OCI-LY7 (cell line): ENCODE results near the gene ITGB1. TPM values are rescaled to one million over a fixed set of nuclear protein-coding genes. Genes with fewer than 3 reads are reported as not detected.
A peak's percentile ranks its signal among the peaks of the same experiment; 100 is the strongest.

Experiments
- BruUV-seq: library from RNA; stranded (reverse); fragments of 400-500 nt; replicated peaks from 2 replicates; lab custom pipeline; 2021; lab: Mats Ljungman, UMichigan
- CTCF ChIA-PET: fragments of 300-600 bp; sonication (Branson Sonifier 250); formaldehyde crosslinking; loops from one replicate; lab custom pipeline; 2022; ENCODE audit warnings: antibody characterized with exemption; ENCODE audit not compliant: unreplicated experiment; lab: Charles Lee
- POLR2A ChIA-PET: fragments of 300-600 bp; sonication (Branson Sonifier 250); formaldehyde crosslinking; loops from one replicate; lab custom pipeline; 2022; ENCODE audit warnings: antibody characterized with exemption; lab: Charles Lee
- DNase-seq: peaks from one replicate; pipeline ENCODE4 v3.0.0-alpha.2; 2015; ENCODE audit warnings: low spot score
- H2AFZ ChIP-seq: fragments of 200-600 bp; sonication (generic), shearing (Covaris generic); 2 replicates; pipeline ENCODE4 v1.6.1; 2014; ENCODE audit warnings: mild to moderate bottlenecking, antibody characterized with exemption, low read length, moderate library complexity
- H3K27ac ChIP-seq: fragments of 200-600 bp; sonication (generic); 2 replicates; pipeline ENCODE4 v1.5.1; 2014; ENCODE audit warnings: mixed run types, low read depth, mild to moderate bottlenecking, moderate library complexity, low read length, inconsistent platforms; ENCODE audit not compliant: poor library complexity, severe bottlenecking
- H3K36me3 ChIP-seq: fragments of 200-600 bp; sonication (generic); 2 replicates; pipeline ENCODE4 v1.6.1; 2014; ENCODE audit warnings: mild to moderate bottlenecking, antibody characterized with exemption, low read length, moderate library complexity, mixed read lengths; ENCODE audit not compliant: insufficient read depth
- H3K4me1 ChIP-seq: fragments of 200-600 bp; sonication (generic); 2 replicates; pipeline ENCODE4 v1.5.1; 2014; ENCODE audit warnings: mild to moderate bottlenecking, low read length; ENCODE audit not compliant: insufficient read depth, poor library complexity, severe bottlenecking
- H3K4me2 ChIP-seq: fragments of 200-600 bp; sonication (generic); 2 replicates; pipeline ENCODE4 v1.6.1; 2014; ENCODE audit warnings: mild to moderate bottlenecking, low read length
- H3K4me3 ChIP-seq: fragments of 200-600 bp; sonication (generic); 2 replicates; pipeline ENCODE4 v1.5.1; 2014; ENCODE audit warnings: mild to moderate bottlenecking, low read depth, low read length; ENCODE audit not compliant: poor library complexity, severe bottlenecking
- H3K79me2 ChIP-seq: fragments of 200-600 bp; sonication (generic); 2 replicates; pipeline ENCODE4 v1.6.1; 2016; ENCODE audit warnings: low read depth, mild to moderate bottlenecking, low read length, moderate library complexity, mixed read lengths; ENCODE audit not compliant: insufficient read depth
- H3K9me2 ChIP-seq: fragments of 200-600 bp; sonication (generic); 2 replicates; pipeline ENCODE4 v1.6.1; 2016; ENCODE audit warnings: mild to moderate bottlenecking, low read length, mixed read lengths; ENCODE audit not compliant: insufficient read depth
- H3K9me3 ChIP-seq: fragments of 200-600 bp; sonication (generic); 2 replicates; pipeline ENCODE4 v1.6.1; 2014; ENCODE audit warnings: mild to moderate bottlenecking, mixed run types, low read length, mixed read lengths
- H4K20me1 ChIP-seq: fragments of 200-600 bp; sonication (generic); 2 replicates; pipeline ENCODE4 v1.6.1; 2014; ENCODE audit warnings: mild to moderate bottlenecking, antibody characterized with exemption, low read length, moderate library complexity, mixed read lengths; ENCODE audit not compliant: insufficient read depth
- CTCF ChIP-seq: fragments of 200-600 bp; sonication (generic); conservative IDR thresholded peaks from 2 replicates; pipeline ENCODE4 v1.5.1; 2014; ENCODE audit warnings: mild to moderate bottlenecking, antibody characterized with exemption, low read length, moderate library complexity, mixed read lengths
- EZH2phosphoT487 ChIP-seq: fragments of 200-600 bp; sonication (generic); IDR thresholded peaks from 2 replicates; pipeline ENCODE4 v1.6.1; 2018; ENCODE audit warnings: low read depth, borderline replicate concordance, mild to moderate bottlenecking, mixed run types, antibody characterized with exemption, low read length, moderate library complexity, mixed read lengths
- intact Hi-C: fragments of 100-400 bp; cut with micrococcal nuclease; formaldehyde crosslinking; loops from one replicate; pipeline ENCODE4 v1.10.0; 2022; ENCODE audit not compliant: unreplicated experiment
- total RNA-seq, 2 experiments: library from RNA; depleted of rRNA in 1 of 2; stranded (reverse); fragments of >200 nt in 1 of 2; shearing (Covaris generic) in 1 of 2; gene quantifications; 2 replicates each; pipeline ENCODE4 v1.2.3, GENCODE V29; 2014 to 2022

ITGB1 gene
- total RNA-seq, 2 experiments from 2014 or later = 165 to 167 TPM

DNA sequence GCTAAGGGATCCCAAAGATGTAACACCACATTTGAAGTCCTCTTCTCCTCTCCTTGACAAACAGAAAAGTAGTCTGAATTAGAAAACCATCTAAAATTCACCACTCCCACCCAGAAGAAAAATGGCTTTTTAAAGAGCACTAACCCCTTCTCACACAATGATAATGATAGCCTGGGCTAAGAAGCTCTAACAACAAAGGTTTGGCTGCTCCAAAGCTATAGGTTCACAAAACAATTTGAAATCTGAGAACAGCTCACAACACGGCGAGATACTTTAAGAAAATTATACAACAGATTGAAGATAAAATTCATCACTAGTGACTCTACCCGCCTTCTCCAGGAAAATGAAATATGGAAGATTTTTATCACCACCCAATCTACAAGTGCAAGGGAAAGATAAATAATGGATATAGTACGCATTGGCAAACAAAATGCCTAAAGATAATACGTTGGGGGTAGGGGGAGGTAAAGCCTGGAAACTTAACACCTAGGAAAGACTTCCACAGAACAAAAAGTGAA, 7.4 kb downstream of the ITGB1 start:
- POLR2A ChIA-PET = interaction anchor here (0.5 to 7.0 kb wide), 7 partner anchors 9 to 1983 kb away, joined by 3 to 68 read pairs (median 3); no protein-coding TSS in a partner anchor

DNA sequence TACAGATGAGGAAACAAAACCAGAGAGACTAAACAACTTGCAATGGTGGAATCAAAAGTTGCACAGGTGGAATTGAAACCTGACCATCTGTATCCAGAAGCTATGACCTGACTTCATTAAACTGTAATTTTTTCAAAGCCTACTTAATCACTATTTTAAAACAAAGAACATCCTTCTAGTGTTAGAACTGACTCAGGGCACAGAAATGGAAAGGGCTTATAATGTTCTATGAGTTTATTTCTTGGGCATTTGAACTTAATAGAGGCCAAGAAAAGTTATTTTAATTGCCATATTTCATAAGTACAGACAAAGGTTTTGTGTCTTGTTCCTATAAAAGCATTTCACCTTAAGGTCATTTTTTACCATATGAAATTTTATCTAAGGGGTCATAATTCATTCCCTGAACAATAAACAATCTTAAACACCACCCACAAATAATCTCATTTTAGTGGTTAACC, 8.8 kb downstream of the ITGB1 start:
- intact Hi-C loops = no loop called here
- H3K4me2 ChIP-seq = peak overlapping the region; percentile 85
- no peaks in the 10 kb centered on the region for H3K9me2 ChIP-seq
- H3K27ac ChIP-seq = peak overlapping the region; percentile 66
- ChIA-PET POLR2A (interaction anchor here (0.6 kb wide), 1 partner anchor 80 kb away, joined by 3 read pairs; no protein-coding TSS in a partner anchor), CTCF (interaction anchor here (1.3 kb wide), 1 partner anchor 8 kb away, joined by 3 read pairs; no protein-coding TSS in a partner anchor)
- H4K20me1 ChIP-seq = peaks cover 41% of the 10 kb centered on the region; the same call in 1 of the 2 replicates
- BruUV-seq = no TSS peak
- DNase-seq = peak; percentile 49
- peaks cover 80% of the 10 kb centered on the region for H3K36me3 ChIP-seq
- H3K4me3 ChIP-seq = peak overlapping the region; percentile 35
- H2AFZ ChIP-seq = no peak overlapping the region
- peaks cover 100% of the 10 kb centered on the region for H3K79me2 ChIP-seq
- H3K9me3 ChIP-seq = no peaks in the 10 kb centered on the region; the same call in 1 of the 2 replicates
- H3K4me1 ChIP-seq = peaks cover 99% of the 10 kb centered on the region
- no peak for TF ChIP-seq EZH2phosphoT487
- no peak for TF ChIP-seq CTCF

More for the DNA sequence above, 7.4 kb downstream of the ITGB1 start:
- peak overlapping the region; percentile 66 for H3K27ac ChIP-seq
- no peak overlapping the region for H2AFZ ChIP-seq
- H3K36me3 ChIP-seq = peaks cover 77% of the 10 kb centered on the region
- H3K9me3 ChIP-seq = no peaks in the 10 kb centered on the region; the same call in 1 of the 2 replicates
- no peak for TF ChIP-seq CTCF
- TF ChIP-seq EZH2phosphoT487 = no peak
- peaks cover 97% of the 10 kb centered on the region for H3K4me1 ChIP-seq
- H3K9me2 ChIP-seq = no peaks in the 10 kb centered on the region
- H3K4me3 ChIP-seq = no peak overlapping the region
- no peak for DNase-seq
- no TSS peak for BruUV-seq
- peaks cover 100% of the 10 kb centered on the region for H3K79me2 ChIP-seq
- CTCF ChIA-PET = interaction anchor here (0.5 kb wide), 1 partner anchor 146 kb away, joined by 3 read pairs; no protein-coding TSS in a partner anchor
- intact Hi-C loops = no loop called here
- peak overlapping the region; percentile 85 for H3K4me2 ChIP-seq
- peaks cover 55% of the 10 kb centered on the region for H4K20me1 ChIP-seq
